HepG2 (cell line): ENCODE results near the gene GRB7. TPM values are rescaled to one million over a fixed set of nuclear protein-coding genes. Genes with fewer than 3 reads are reported as not detected.
A peak's percentile ranks its signal among the peaks of the same experiment; 100 is the strongest.

Experiments
- HNF4G ChIP-seq, 2 experiments: sonication (generic) in 1 of 2; formaldehyde crosslinking in 1 of 2; IDR thresholded peaks; 2 replicates each; pipeline versions ENCODE4 v1.4.0 to v1.6.1; 2011 to 2020; ENCODE audit warnings: borderline replicate concordance in 2 of 2, low read depth in 2 of 2, mild to moderate bottlenecking in 2 of 2, low read length in 1 of 2, missing genetic modification reagents in 1 of 2, moderate library complexity in 1 of 2
- KDM4B ChIP-seq: sonication (generic); formaldehyde crosslinking; IDR thresholded peaks from 2 replicates; pipeline ENCODE4 v1.4.0; 2020; ENCODE audit warnings: missing genetic modification reagents
- MAFG ChIP-seq: sonication (generic); formaldehyde crosslinking; IDR thresholded peaks from 2 replicates; pipeline ENCODE4 v1.5.1; 2020; ENCODE audit warnings: mild to moderate bottlenecking, missing genetic modification reagents
- NFE2L2 ChIP-seq: fragments of 150-350 bp; IDR thresholded peaks from 2 replicates; pipeline ENCODE4 v1.6.1; 2014; ENCODE audit warnings: low read length
- NFKB2 ChIP-seq: sonication (generic); formaldehyde crosslinking; IDR thresholded peaks from 2 replicates; pipeline ENCODE4 v1.4.0; 2020; ENCODE audit warnings: missing genetic modification reagents, borderline replicate concordance
- NR3C1 ChIP-seq: sonication (generic); formaldehyde crosslinking; IDR thresholded peaks from 2 replicates; pipeline ENCODE4 v1.4.0; 2020; ENCODE audit warnings: missing genetic modification reagents
- PLSCR1 ChIP-seq: sonication (generic); formaldehyde crosslinking; IDR thresholded peaks from 2 replicates; pipeline ENCODE4 v1.5.0; 2020; ENCODE audit warnings: missing genetic modification reagents, mild to moderate bottlenecking, borderline replicate concordance
- ZBTB43 ChIP-seq: sonication (generic); formaldehyde crosslinking; conservative IDR thresholded peaks from 2 replicates; pipeline ENCODE4 v1.4.0; 2020; ENCODE audit warnings: missing genetic modification reagents
- ZNF441 ChIP-seq: sonication (generic); formaldehyde crosslinking; IDR thresholded peaks from 2 replicates; pipeline ENCODE4 v1.7.0; 2021; ENCODE audit warnings: missing genetic modification reagents, borderline replicate concordance
- ZNF703 ChIP-seq: sonication (generic); formaldehyde crosslinking; IDR thresholded peaks from 2 replicates; pipeline ENCODE4 v1.5.1; 2020; ENCODE audit warnings: missing genetic modification reagents, mild to moderate bottlenecking, moderate library complexity, borderline replicate concordance
- ZNF777 ChIP-seq: sonication (generic); formaldehyde crosslinking; IDR thresholded peaks from 2 replicates; pipeline ENCODE4 v1.4.0; 2020; ENCODE audit warnings: missing genetic modification reagents
- polyA plus RNA-seq, 8 experiments: library from polyadenylated mRNA; depleted of rRNA in 3 of 8; stranded (reverse) in 7 of 8; unstranded in 1 of 8; fragments of >200 nt; fragmentation: Illumina TruSeq in 4 of 8; extraction: Trizol in 4 of 8; gene quantifications; 2 replicates each; pipeline versions ENCODE4 v1.2.1 to v1.2.3, GENCODE V29; 2011 to 2016; ENCODE audit warnings: low read depth in 4 of 8, missing spikeins in 1 of 8, mixed read lengths in 1 of 8; ENCODE audit not compliant: insufficient read depth in 1 of 8
- total RNA-seq, 5 experiments: library from RNA; depleted of rRNA; stranded (reverse); fragments of >200 nt; fragmentation: Illumina TruSeq; extraction: Trizol; gene quantifications; 2 replicates each; pipeline ENCODE4 v1.2.3, GENCODE V29; 2016; ENCODE audit warnings: low read depth in 1 of 5
- TF ChIP-seq, protein P1 (sequence below): sonication (generic); formaldehyde crosslinking; IDR thresholded peaks from 2 replicates; pipeline ENCODE4 v1.4.0; 2020; ENCODE audit warnings: missing genetic modification reagents
- TF ChIP-seq, protein P2 (sequence below): sonication (generic); formaldehyde crosslinking; IDR thresholded peaks from 2 replicates; pipeline ENCODE4 v1.8.1; 2023; ENCODE audit warnings: mild to moderate bottlenecking, inconsistent platforms, moderate library complexity, missing genetic modification reagents, borderline replicate concordance
- TF ChIP-seq, protein P3 (sequence below): sonication (generic); formaldehyde crosslinking; IDR thresholded peaks from 2 replicates; pipeline ENCODE4 v1.4.0; 2020; ENCODE audit warnings: missing genetic modification reagents, borderline replicate concordance
- TF ChIP-seq, protein P4 (sequence below): sonication (generic); formaldehyde crosslinking; IDR thresholded peaks from 2 replicates; pipeline ENCODE4 v1.5.0; 2020; ENCODE audit warnings: missing genetic modification reagents

The GRB7 gene
- total and polyA plus RNA-seq, 2 of the 13 experiments (the other 11 are each of a cell fraction or from before 2014, with no cell fraction given) = 60.2 to 77.7 TPM

DNA sequence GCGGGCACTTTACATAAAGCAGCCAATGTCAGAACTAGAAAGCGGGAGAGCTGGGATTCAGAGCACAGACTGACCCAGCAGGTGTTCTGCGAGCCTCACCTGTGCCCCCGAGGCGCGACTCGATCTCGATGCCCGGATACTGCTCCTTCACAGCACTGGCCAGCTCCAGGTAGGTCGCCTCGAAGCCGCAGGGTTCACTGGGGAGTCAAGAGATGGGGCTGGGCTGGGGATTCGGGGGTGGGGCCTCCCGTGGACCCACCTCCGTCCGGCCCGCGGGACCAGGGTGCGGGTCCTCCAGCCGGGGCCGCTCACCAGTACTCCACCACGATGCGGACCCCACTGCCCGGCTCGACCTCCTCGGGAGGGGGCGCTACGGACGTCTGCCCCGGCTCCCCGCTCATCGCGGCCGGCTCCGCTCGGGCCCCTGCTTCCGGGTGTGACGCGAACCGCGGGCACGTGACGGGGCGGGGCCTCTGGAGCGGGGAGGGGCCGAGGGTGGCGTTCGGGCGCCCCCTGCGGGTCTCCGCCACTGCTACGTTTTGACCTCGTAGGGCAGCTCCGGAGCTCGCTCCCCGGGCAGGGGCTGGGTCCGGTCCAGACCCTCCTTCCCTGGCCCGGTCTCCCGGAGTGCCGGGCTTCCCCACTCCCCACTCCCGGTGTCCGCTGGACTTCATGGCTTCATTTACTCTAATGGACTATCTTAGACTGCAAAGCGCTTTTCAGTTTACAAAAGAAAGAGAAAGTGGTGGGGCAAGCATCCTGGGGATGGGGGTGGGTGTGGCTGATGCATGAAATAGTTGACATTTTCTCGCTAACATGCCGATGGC, 7.4 kb upstream of the GRB7 start, which contains the start of gene MIEN1 (continued):
- TF ChIP-seq ZBTB43 (0 out of 2 replicates have a peak, but pooled peaks have one; percentile 52), NR3C1 (no peak), ZNF441 (CRISPR knock-in tag) (peak; percentile 65; the same call in 1 of the 2 replicates), NFKB2 (CRISPR knock-in tag) (peak; percentile 79; the same call in 1 of the 2 replicates), PLSCR1 (CRISPR knock-in tag) (no peak), ZNF777 (no peak), NFE2L2 (no peak), KDM4B (CRISPR knock-in tag) (0 out of 2 replicates have a peak, but pooled peaks have one; percentile 16), MAFG (CRISPR knock-in tag) (no peak), ZNF703 (CRISPR knock-in tag) (no peak; the same call in 1 of the 2 replicates), HNF4G (IDR thresholded peaks at IDR 0.05; ENCODE audit: borderline replicate concordance, low read depth, low read length) (peak; percentile 38; the same call in 1 of the 2 replicates), HNF4G (CRISPR knock-in tag; IDR thresholded peaks at IDR 0.05; ENCODE audit: borderline replicate concordance, low read depth) (peak; percentile 67)
- TF ChIP-seq, protein P1, sequence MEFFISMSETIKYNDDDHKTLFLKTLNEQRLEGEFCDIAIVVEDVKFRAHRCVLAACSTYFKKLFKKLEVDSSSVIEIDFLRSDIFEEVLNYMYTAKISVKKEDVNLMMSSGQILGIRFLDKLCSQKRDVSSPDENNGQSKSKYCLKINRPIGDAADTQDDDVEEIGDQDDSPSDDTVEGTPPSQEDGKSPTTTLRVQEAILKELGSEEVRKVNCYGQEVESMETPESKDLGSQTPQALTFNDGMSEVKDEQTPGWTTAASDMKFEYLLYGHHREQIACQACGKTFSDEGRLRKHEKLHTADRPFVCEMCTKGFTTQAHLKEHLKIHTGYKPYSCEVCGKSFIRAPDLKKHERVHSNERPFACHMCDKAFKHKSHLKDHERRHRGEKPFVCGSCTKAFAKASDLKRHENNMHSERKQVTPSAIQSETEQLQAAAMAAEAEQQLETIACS = peak; percentile 45; the same call in 1 of the 2 replicates
- TF ChIP-seq, protein P2, sequence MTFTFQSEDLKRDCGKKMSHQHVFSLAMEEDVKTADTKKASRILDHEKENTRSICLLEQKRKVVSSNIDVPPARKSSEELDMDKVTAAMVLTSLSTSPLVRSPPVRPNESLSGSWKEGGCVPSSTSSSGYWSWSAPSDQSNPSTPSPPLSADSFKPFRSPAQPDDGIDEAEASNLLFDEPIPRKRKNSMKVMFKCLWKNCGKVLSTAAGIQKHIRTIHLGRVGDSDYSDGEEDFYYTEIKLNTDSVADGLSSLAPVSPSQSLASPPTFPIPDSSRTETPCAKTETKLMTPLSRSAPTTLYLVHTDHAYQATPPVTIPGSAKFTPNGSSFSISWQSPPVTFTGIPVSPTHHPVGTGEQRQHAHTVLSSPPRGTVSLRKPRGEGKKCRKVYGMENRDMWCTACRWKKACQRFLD (CRISPR knock-in tag) = no peak
- TF ChIP-seq, protein P3, sequence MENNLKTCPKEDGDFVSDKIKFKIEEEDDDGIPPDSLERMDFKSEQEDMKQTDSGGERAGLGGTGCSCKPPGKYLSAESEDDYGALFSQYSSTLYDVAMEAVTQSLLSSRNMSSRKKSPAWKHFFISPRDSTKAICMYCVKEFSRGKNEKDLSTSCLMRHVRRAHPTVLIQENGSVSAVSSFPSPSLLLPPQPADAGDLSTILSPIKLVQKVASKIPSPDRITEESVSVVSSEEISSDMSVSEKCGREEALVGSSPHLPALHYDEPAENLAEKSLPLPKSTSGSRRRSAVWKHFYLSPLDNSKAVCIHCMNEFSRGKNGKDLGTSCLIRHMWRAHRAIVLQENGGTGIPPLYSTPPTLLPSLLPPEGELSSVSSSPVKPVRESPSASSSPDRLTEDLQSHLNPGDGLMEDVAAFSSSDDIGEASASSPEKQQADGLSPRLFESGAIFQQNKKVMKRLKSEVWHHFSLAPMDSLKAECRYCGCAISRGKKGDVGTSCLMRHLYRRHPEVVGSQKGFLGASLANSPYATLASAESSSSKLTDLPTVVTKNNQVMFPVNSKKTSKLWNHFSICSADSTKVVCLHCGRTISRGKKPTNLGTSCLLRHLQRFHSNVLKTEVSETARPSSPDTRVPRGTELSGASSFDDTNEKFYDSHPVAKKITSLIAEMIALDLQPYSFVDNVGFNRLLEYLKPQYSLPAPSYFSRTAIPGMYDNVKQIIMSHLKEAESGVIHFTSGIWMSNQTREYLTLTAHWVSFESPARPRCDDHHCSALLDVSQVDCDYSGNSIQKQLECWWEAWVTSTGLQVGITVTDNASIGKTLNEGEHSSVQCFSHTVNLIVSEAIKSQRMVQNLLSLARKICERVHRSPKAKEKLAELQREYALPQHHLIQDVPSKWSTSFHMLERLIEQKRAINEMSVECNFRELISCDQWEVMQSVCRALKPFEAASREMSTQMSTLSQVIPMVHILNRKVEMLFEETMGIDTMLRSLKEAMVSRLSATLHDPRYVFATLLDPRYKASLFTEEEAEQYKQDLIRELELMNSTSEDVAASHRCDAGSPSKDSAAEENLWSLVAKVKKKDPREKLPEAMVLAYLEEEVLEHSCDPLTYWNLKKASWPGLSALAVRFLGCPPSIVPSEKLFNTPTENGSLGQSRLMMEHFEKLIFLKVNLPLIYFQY = peak; percentile 97
- TF ChIP-seq, protein P4, sequence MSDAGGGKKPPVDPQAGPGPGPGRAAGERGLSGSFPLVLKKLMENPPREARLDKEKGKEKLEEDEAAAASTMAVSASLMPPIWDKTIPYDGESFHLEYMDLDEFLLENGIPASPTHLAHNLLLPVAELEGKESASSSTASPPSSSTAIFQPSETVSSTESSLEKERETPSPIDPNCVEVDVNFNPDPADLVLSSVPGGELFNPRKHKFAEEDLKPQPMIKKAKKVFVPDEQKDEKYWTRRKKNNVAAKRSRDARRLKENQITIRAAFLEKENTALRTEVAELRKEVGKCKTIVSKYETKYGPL (CRISPR knock-in tag) = no peak
